Aorta (tissue), 5 donors: ENCODE measurements around the gene ZNF625. TPM values are rescaled to one million over a fixed set of nuclear protein-coding genes. Genes with fewer than 3 reads are reported as not detected.

ENCODE experiments used
- ATAC-seq: fragments of 200-7000 bp; cut with Tn5 transposase; one replicate; pipeline ENCODE4 v1.9.1; 2022; ENCODE audit warnings: moderate library complexity; ENCODE audit not compliant: low FRiP score
- DNase-seq, 2 donors: peaks; one replicate each; pipeline ENCODE4 v3.0.0-alpha.2; 2020
- H3K27ac ChIP-seq, 2 donors: one replicate each; pipeline ENCODE4 v1.5.1; 2013; ENCODE audit warnings: low read length in 2 of 2, mild to moderate bottlenecking in 2 of 2, moderate library complexity in 2 of 2, control low read depth in 1 of 2, inconsistent platforms in 1 of 2, low read depth in 1 of 2
- H3K27me3 ChIP-seq, 2 donors: one replicate each; pipeline ENCODE4 v1.6.1; 2013; ENCODE audit warnings: control low read depth in 1 of 2, low read length in 1 of 2, mild to moderate bottlenecking in 1 of 2, moderate library complexity in 1 of 2; ENCODE audit not compliant: insufficient read depth in 2 of 2, control insufficient read depth in 1 of 2
- H3K36me3 ChIP-seq, 2 donors: one replicate each; pipeline ENCODE4 v1.6.1; 2013; ENCODE audit warnings: control low read depth in 1 of 2, low read length in 1 of 2, mild to moderate bottlenecking in 1 of 2; ENCODE audit not compliant: insufficient read depth in 2 of 2, control insufficient read depth in 1 of 2
- H3K4me1 ChIP-seq, 2 donors: one replicate each; pipeline ENCODE4 v1.6.1; 2013; ENCODE audit warnings: low read length in 2 of 2, control low read depth in 1 of 2, mild to moderate bottlenecking in 1 of 2, moderate library complexity in 1 of 2; ENCODE audit not compliant: insufficient read depth in 2 of 2, control insufficient read depth in 1 of 2
- H3K4me3 ChIP-seq, 2 donors: one replicate each; pipeline ENCODE4 v1.5.1; 2013; ENCODE audit warnings: low read length in 2 of 2, control low read depth in 1 of 2, mild to moderate bottlenecking in 1 of 2
- H3K9me3 ChIP-seq: one replicate; pipeline ENCODE4 v1.6.1; 2013; ENCODE audit warnings: mild to moderate bottlenecking, low read length; ENCODE audit not compliant: control insufficient read depth
- WGBS, 2 donors: extraction: QIAGEN DNeasy Blood & Tissue Kit; methylation state at CpG; one replicate each; pipeline ENCODE4 v1.1.7; 2013; 5-methylcytosine and 5-hydroxymethylcytosine counted together
- intact Hi-C, 2 donors: fragments of 100-400 bp; cut with DNase I; formaldehyde crosslinking; loops; one replicate each; pipeline versions ENCODE4 v1.14.2 to v1.15.0; 2022
- long read RNA-seq, 2 donors: library from polyadenylated mRNA; unstranded; transcript quantifications; one replicate each; pipeline ENCODE4 v2.0.0, GENCODE V29; 2020 to 2021
- polyA plus RNA-seq, 2 donors: library from polyadenylated mRNA; stranded (reverse); fragments of 200-250 nt; gene quantifications; one replicate each; pipeline ENCODE4 v1.2.3, GENCODE V29; 2013
- total RNA-seq, 2 donors: library from RNA; stranded (reverse); fragmentation: NEBNext Ultra II Directional; extraction: Animal tissue kit (Norgen Biotek cat#: 25700); gene quantifications; one replicate each; pipeline ENCODE4 v1.2.1, GENCODE V29; 2021
- donor health status: healthy with polysubstance abuse.
- donor health status: Bipolar disorder and iron deficiency.
- donor health status: DM: no; HTN: no; CAD: no.
- donor health status: DM: no; HTN: no; CAD: no.
- donor health status: DM: yes; HTN: yes; CAD: no.

The ZNF625 gene
- total RNA-seq (10 to 100 TPM in 1 of 2 donors, 1 to 10 TPM in 1; 5.1 to 11.0 TPM), polyA plus RNA-seq (1 to 10 TPM; 2.3 to 2.4 TPM)
- long read RNA-seq, donor 1, result 0 reads
- long read RNA-seq, donor 2, result 0 reads

- H3K4me1 ChIP-seq, result no peaks in the 10 kb centered on the region
These were observed at the start of gene ZNF625 for GRCh38 chr19:12156223-12157058. Gene ZNF625 (minus strand): TSS chr19:12156734. CDS start chr19:12156558, 176 bp downstream.

GRCh38 chr19:12205296-12205695 is 48.8 kb upstream of the ZNF625 start:
- intact Hi-C loops, result no loop called here
- Histone ChIP-seq H3K4me1 (no peaks in the 10 kb centered on the region), H3K9me3 (peaks cover 14% of the 10 kb centered on the region), H3K4me3 (no peak overlapping the region), H3K27ac (no peak overlapping the region), H3K27me3 (no peaks in the 10 kb centered on the region), H3K36me3 (peaks cover 0 to 2% of the 10 kb centered on the region in 2 donors)
- 95 to 98% methylated on average over 4 of the region's 4 CpGs for WGBS, 2 donors
- ATAC-seq (no peak), DNase-seq (no peak)

More at GRCh38 chr19:12156223-12157058, at the start of gene ZNF625:
- H3K27me3 ChIP-seq, result no peaks in the 10 kb centered on the region
- H3K27ac ChIP-seq, result peak within 1 kb of the TSS; percentile 15 to 39
- intact Hi-C loops, result no loop called here
- ATAC-seq (peak; percentile 92), DNase-seq (peak; percentile 91 to 94)
- 1% methylated on average over 48 to 58 of the region's 58 CpGs for WGBS, 2 donors
- H3K9me3 ChIP-seq, result no peaks in the 10 kb centered on the region
- H3K36me3 ChIP-seq, result no peaks in the 10 kb centered on the region
- peak within 1 kb of the TSS; percentile 73 to 80 for H3K4me3 ChIP-seq

GRCh38 chr19:12202250-12202649 is 45.7 kb upstream of the ZNF625 start:
- intact Hi-C loops, result no loop called here
- Histone ChIP-seq H3K27ac (no peak overlapping the region), H3K36me3 (peaks cover 0 to 2% of the 10 kb centered on the region in 2 donors), H3K27me3 (no peaks in the 10 kb centered on the region), H3K4me3 (no peak overlapping the region), H3K9me3 (peaks cover 13% of the 10 kb centered on the region), H3K4me1 (no peaks in the 10 kb centered on the region)
- DNase-seq (no peak), ATAC-seq (no peak)
- WGBS, 2 donors, result 56 to 63% methylated on average over 4 of the region's 4 CpGs

- no peaks in the 10 kb centered on the region for H3K27me3 ChIP-seq
- H3K4me3 ChIP-seq, result no peak overlapping the region
- no peak for ATAC-seq
- no peaks in the 10 kb centered on the region for H3K4me1 ChIP-seq
- peaks cover 16% of the 10 kb centered on the region for H3K9me3 ChIP-seq
- no peak for DNase-seq
- WGBS, 2 donors, result 80 to 84% methylated on average over 3 of the region's 3 CpGs
- intact Hi-C loops, result no loop called here
- peaks cover 0 to 2% of the 10 kb centered on the region in 2 donors for H3K36me3 ChIP-seq
- H3K27ac ChIP-seq, result no peak overlapping the region
These were observed 43.4 kb upstream of the ZNF625 start for GRCh38 chr19:12199757-12200419.

GRCh38 chr19:12198136-12198535 is 41.6 kb upstream of the ZNF625 start:
- no peak overlapping the region for H3K27ac ChIP-seq
- intact Hi-C loops, result no loop called here
- H3K36me3 ChIP-seq, result no peaks in the 10 kb centered on the region
- DNase-seq, result no peak
- peaks cover 19% of the 10 kb centered on the region for H3K9me3 ChIP-seq
- H3K4me1 ChIP-seq, result no peaks in the 10 kb centered on the region
- no peaks in the 10 kb centered on the region for H3K27me3 ChIP-seq
- ATAC-seq, result no peak
- H3K4me3 ChIP-seq, result no peak overlapping the region

- intact Hi-C loops, result no loop called here
- DNase-seq (peak; percentile 81 to 88), ATAC-seq (peak; percentile 81)
- H3K36me3 ChIP-seq, result peaks cover 3 to 8% of the 10 kb centered on the region in 2 donors
- 1% methylated on average over 62 of the region's 62 CpGs for WGBS, 2 donors
- no peak overlapping the region for H3K4me3 ChIP-seq
- H3K27me3 ChIP-seq, result no peaks in the 10 kb centered on the region
- H3K27ac ChIP-seq, result no peak overlapping the region
- no peaks in the 10 kb centered on the region for H3K4me1 ChIP-seq
- peaks cover 20% of the 10 kb centered on the region for H3K9me3 ChIP-seq
These were observed 38.5 kb upstream of the ZNF625 start for GRCh38 chr19:12194827-12195731.

GRCh38 chr19:12187625-12188024 is 31.1 kb upstream of the ZNF625 start:
- WGBS, 2 donors, result 99% methylated on average over 6 of the region's 6 CpGs
- intact Hi-C loops, result no loop called here
- Histone ChIP-seq H3K4me1 (no peaks in the 10 kb centered on the region), H3K27ac (no peak overlapping the region), H3K9me3 (peaks cover 36% of the 10 kb centered on the region), H3K36me3 (peaks cover 32 to 46% of the 10 kb centered on the region in 2 donors), H3K27me3 (no peaks in the 10 kb centered on the region), H3K4me3 (no peak overlapping the region)
- no peak for DNase-seq
- no peak for ATAC-seq

- Histone ChIP-seq H3K27me3 (no peaks in the 10 kb centered on the region), H3K4me3 (no peak overlapping the region), H3K27ac (no peak overlapping the region), H3K9me3 (peaks cover 16% of the 10 kb centered on the region), H3K4me1 (no peaks in the 10 kb centered on the region), H3K36me3 (peaks cover 7 to 9% of the 10 kb centered on the region in 2 donors)
- DNase-seq, result no peak
- WGBS, 2 donors, result 96 to 97% methylated on average over 3 of the region's 3 CpGs
- ATAC-seq, result no peak
- intact Hi-C loops, result no loop called here
These were observed 23.8 kb upstream of the ZNF625 start for GRCh38 chr19:12180377-12180776.
